ENCODE results near the gene PRMT7.

- no peak for TF ChIP-seq CTCF (IDR thresholded peaks at IDR 0.05)
- TF ChIP-seq POLR2A (IDR thresholded peaks at IDR 0.05) = no peak
- TF ChIP-seq POLR2AphosphoS5 (IDR thresholded peaks at IDR 0.05) = no peak
Measured at GRCh38 chr16:68355447-68356248, 44.8 kb downstream of the PRMT7 start.

Data from upper lobe of left lung (tissue), 4 donors.